Prostate gland (tissue), 2 donors: ENCODE measurements around the gene HADHA.

Source experiments
- POLR2A ChIP-seq: fragments of 450-650 bp; IDR thresholded peaks from one replicate; pipeline ENCODE4 v1.6.1; 2016; ENCODE audit warnings: antibody characterized with exemption, mild to moderate bottlenecking
- POLR2AphosphoS5 ChIP-seq: sonication (generic); formaldehyde crosslinking; IDR thresholded peaks from one replicate; pipeline ENCODE4 v1.6.1; 2017; ENCODE audit warnings: antibody characterized with exemption
- TF ChIP-seq, protein P1 (sequence below), 4 experiments: fragments of 200-600 bp in 2 of 4; fragments of 450-650 bp in 2 of 4; sonication (generic) in 2 of 4; IDR thresholded peaks; 1 replicate in 3 of 4; 2 replicates in 1 of 4; pipeline ENCODE4 v1.5.1; 2016 to 2019; ENCODE audit warnings: antibody characterized with exemption in 4 of 4, mild to moderate bottlenecking in 2 of 4, moderate library complexity in 2 of 4

DNA sequence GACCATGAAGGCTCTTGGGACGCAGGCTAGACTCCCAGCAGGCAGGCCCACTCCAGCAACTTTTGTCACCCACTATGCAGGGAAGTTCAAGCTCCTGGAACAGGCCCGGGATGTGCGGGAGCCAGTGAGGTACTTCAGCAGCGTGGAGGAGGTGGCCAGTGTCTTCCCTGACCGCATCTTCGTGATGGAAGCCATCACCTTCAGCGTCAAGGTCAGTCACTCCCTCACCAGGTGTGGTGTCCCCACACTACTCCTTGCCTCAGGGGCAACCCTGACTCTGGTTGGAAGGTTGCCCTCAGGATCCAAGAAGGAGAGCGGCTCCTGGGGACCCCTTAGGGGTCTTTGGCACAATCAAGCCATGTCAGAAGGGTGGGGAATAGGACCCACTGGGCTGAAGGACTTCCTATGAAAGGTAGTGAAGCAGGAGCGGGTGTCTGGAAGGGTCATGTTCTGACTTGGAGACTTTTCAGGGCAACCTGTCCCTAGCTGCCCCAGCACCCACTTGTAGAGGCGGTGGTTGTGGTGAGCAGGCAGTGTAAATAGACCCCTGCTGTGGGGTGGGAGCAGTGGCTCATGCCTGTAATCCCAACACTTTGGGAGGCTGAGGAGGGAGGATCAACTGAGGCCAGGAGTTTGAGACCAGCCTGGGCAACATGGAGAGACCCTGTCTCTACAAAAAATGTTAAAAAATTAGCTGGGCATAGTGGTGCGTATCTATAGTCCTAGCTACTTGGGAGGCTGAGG lies 61.4 kb downstream of the HADHA start:
- TF ChIP-seq, protein P1, sequence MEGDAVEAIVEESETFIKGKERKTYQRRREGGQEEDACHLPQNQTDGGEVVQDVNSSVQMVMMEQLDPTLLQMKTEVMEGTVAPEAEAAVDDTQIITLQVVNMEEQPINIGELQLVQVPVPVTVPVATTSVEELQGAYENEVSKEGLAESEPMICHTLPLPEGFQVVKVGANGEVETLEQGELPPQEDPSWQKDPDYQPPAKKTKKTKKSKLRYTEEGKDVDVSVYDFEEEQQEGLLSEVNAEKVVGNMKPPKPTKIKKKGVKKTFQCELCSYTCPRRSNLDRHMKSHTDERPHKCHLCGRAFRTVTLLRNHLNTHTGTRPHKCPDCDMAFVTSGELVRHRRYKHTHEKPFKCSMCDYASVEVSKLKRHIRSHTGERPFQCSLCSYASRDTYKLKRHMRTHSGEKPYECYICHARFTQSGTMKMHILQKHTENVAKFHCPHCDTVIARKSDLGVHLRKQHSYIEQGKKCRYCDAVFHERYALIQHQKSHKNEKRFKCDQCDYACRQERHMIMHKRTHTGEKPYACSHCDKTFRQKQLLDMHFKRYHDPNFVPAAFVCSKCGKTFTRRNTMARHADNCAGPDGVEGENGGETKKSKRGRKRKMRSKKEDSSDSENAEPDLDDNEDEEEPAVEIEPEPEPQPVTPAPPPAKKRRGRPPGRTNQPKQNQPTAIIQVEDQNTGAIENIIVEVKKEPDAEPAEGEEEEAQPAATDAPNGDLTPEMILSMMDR (IDR thresholded peaks at IDR 0.05) = no peak
- TF ChIP-seq POLR2A = no peak
- no peak for TF ChIP-seq POLR2AphosphoS5
